ENCODE measurements around the gene SEPTIN10.
A peak's percentile ranks its signal among the peaks of the same experiment; 100 is the strongest.

The SEPTIN10 gene

GRCh38 chr2:109575373-109575772 is 38.4 kb downstream of the SEPTIN10 start:
- no peak for TF ChIP-seq CTCF (IDR thresholded peaks at IDR 0.05; ENCODE audit: control insufficient read depth, insufficient read depth, low read depth, low read length, missing control alignments)
- H3K4me3 ChIP-seq (ENCODE audit: control insufficient read depth, low read depth, low read length) = no peak overlapping the region
- no peak for DNase-seq (ENCODE audit: low read depth)

- no peak for TF ChIP-seq CTCF (IDR thresholded peaks at IDR 0.05; ENCODE audit: control insufficient read depth, insufficient read depth, low read depth, low read length, missing control alignments)
- no peak for DNase-seq (ENCODE audit: low read depth)
- no peak overlapping the region for H3K4me3 ChIP-seq (ENCODE audit: control insufficient read depth, low read depth, low read length)
Measured at GRCh38 chr2:109563980-109564550, 49.7 kb downstream of the SEPTIN10 start.

- DNase-seq (ENCODE audit: low read depth) = no peak
- TF ChIP-seq CTCF (IDR thresholded peaks at IDR 0.05; ENCODE audit: control insufficient read depth, insufficient read depth, low read depth, low read length, missing control alignments) = no peak
Measured at GRCh38 chr2:109563288-109563687, 50.5 kb downstream of the SEPTIN10 start.

GRCh38 chr2:109562421-109562820 is 51.3 kb downstream of the SEPTIN10 start:
- H3K4me3 ChIP-seq (ENCODE audit: control insufficient read depth, low read depth, low read length) = no peak overlapping the region
- no peak for DNase-seq (ENCODE audit: low read depth)
- no peak for TF ChIP-seq CTCF (IDR thresholded peaks at IDR 0.05; ENCODE audit: control insufficient read depth, insufficient read depth, low read depth, low read length, missing control alignments)

More at GRCh38 chr2:109563288-109563687, 50.5 kb downstream of the SEPTIN10 start:
- no peak overlapping the region for H3K4me3 ChIP-seq (ENCODE audit: control insufficient read depth, low read depth, low read length)

GRCh38 chr2:109560265-109560664 is 53.5 kb downstream of the SEPTIN10 start:
- no peak for TF ChIP-seq CTCF (IDR thresholded peaks at IDR 0.05; ENCODE audit: control insufficient read depth, insufficient read depth, low read depth, low read length, missing control alignments)
- no peak overlapping the region for H3K4me3 ChIP-seq (ENCODE audit: control insufficient read depth, low read depth, low read length)
- no peak for DNase-seq (ENCODE audit: low read depth)

- H3K4me3 ChIP-seq (ENCODE audit: control insufficient read depth, low read depth, low read length) = no peak overlapping the region
- TF ChIP-seq CTCF (IDR thresholded peaks at IDR 0.05; ENCODE audit: control insufficient read depth, insufficient read depth, low read depth, low read length, missing control alignments) = no peak
- DNase-seq (ENCODE audit: low read depth) = peak; percentile 67
Measured at GRCh38 chr2:109558076-109558882, 55.5 kb downstream of the SEPTIN10 start.

All from AG09309 (cell line).